Spleen (tissue), 11 donors: ENCODE data around the gene GABBR1. TPM values are rescaled to one million over a fixed set of nuclear protein-coding genes. Genes with fewer than 3 reads are reported as not detected.

Experiments
- DNase-seq: peaks from one replicate; pipeline ENCODE4 v3.0.0-alpha.2; 2020
- H3K27ac ChIP-seq, 8 donors: fragments of 200-600 bp; sonication (generic) in 7 of 8; 1 replicate in 4 of 8; 2 replicates in 4 of 8; pipeline versions ENCODE4 v1.5.0 to v1.8.0; 2016 to 2021; ENCODE audit warnings: inconsistent platforms in 4 of 8, mild to moderate bottlenecking in 4 of 8, moderate library complexity in 1 of 8
- H3K27me3 ChIP-seq, 7 donors: fragments of 200-600 bp; sonication (generic) in 6 of 7; replicated peaks in 1 of 7; 1 replicate in 4 of 7; 2 replicates in 3 of 7; pipeline versions ENCODE4 v1.5.0 to v1.8.0; 2016 to 2021; ENCODE audit warnings: inconsistent platforms in 3 of 7, mild to moderate bottlenecking in 1 of 7
- H3K36me3 ChIP-seq, 6 donors: fragments of 200-600 bp; sonication (generic) in 5 of 6; 1 replicate in 4 of 6; 2 replicates in 2 of 6; pipeline versions ENCODE4 v1.5.0 to v1.8.0; 2016 to 2021; ENCODE audit warnings: inconsistent platforms in 2 of 6
- H3K4me1 ChIP-seq, 6 donors: fragments of 200-600 bp; sonication (generic) in 5 of 6; 1 replicate in 3 of 6; 2 replicates in 3 of 6; pipeline versions ENCODE4 v1.5.0 to v1.8.0; 2016 to 2021; ENCODE audit warnings: inconsistent platforms in 3 of 6
- H3K4me3 ChIP-seq, 8 donors: fragments of 200-600 bp; sonication (generic) in 7 of 8; 1 replicate in 4 of 8; 2 replicates in 4 of 8; pipeline versions ENCODE4 v1.5.0 to v1.8.0; 2016 to 2021; ENCODE audit warnings: inconsistent platforms in 4 of 8, mild to moderate bottlenecking in 4 of 8, moderate library complexity in 2 of 8
- H3K9me3 ChIP-seq, 8 donors: fragments of 200-600 bp; sonication (generic) in 7 of 8; 1 replicate in 4 of 8; 2 replicates in 4 of 8; pipeline versions ENCODE4 v1.5.0 to v1.8.0; 2016 to 2021; ENCODE audit warnings: inconsistent platforms in 4 of 8
- POLR2A ChIP-seq, 3 donors: fragments of 450-650 bp; IDR thresholded peaks; one replicate each; pipeline ENCODE4 v1.5.1; 2017; ENCODE audit warnings: antibody characterized with exemption in 3 of 3, mild to moderate bottlenecking in 1 of 3
- POLR2AphosphoS5 ChIP-seq, 3 donors: sonication (generic); formaldehyde crosslinking; IDR thresholded peaks; one replicate each; pipeline ENCODE4 v1.5.1; 2017; ENCODE audit warnings: antibody characterized with exemption in 3 of 3
- WGBS, 5 donors: extraction: QIAGEN DNeasy Blood & Tissue Kit in 3 of 5; methylation state at CpG; one replicate each; pipeline versions ENCODE4 v1.1.5 to v1.1.7; 2013 to 2018; 5-methylcytosine and 5-hydroxymethylcytosine counted together
- intact Hi-C: fragments of 100-400 bp; cut with DNase I; formaldehyde crosslinking; loops from one replicate; pipeline ENCODE4 v1.15.0; 2023; ENCODE audit warnings: low total_unique reads
- polyA plus RNA-seq, 3 donors: library from polyadenylated mRNA; stranded (reverse); fragments of 200-250 nt; gene quantifications; one replicate each; pipeline ENCODE4 v1.2.1, GENCODE V29; 2013
- total RNA-seq, 7 donors: library from RNA; depleted of rRNA in 3 of 7; stranded (reverse); fragments of >200 nt in 3 of 7; fragmentation: NEBNext Ultra II Directional in 4 of 7; extraction: Animal tissue kit (Norgen Biotek cat#: 25700) in 4 of 7; gene quantifications; one replicate each; pipeline versions ENCODE4 v1.1.0 to v1.2.1, GENCODE V29; 2016 to 2021
- TF ChIP-seq, protein P1 (sequence below), 11 experiments: fragments of 200-600 bp in 7 of 11; fragments of 450-650 bp in 4 of 11; sonication (generic) in 4 of 11; IDR thresholded peaks in 8 of 11; conservative IDR thresholded peaks in 3 of 11; 1 replicate in 7 of 11; 2 replicates in 4 of 11; pipeline versions ENCODE4 v1.4.0 to v1.8.0; 2016 to 2021; ENCODE audit warnings: antibody characterized with exemption in 11 of 11, inconsistent platforms in 4 of 11, mild to moderate bottlenecking in 1 of 11
- donor health status: healthy with polysubstance abuse.
- donor health status: DM: no; HTN: no; CAD: no; lungs with moderate emphysema.
- donor health status: DM: no; HTN: no; CAD: no.
- donor health status: Bipolar disorder and iron deficiency.
- donor health status: healthy.
- donor health status: DM: no; HTN: no; CAD: no.
- donor health status: DM: yes; HTN: yes; CAD: no.

GABBR1 gene
- total and polyA plus RNA-seq, 10 donors = 13.8 to 122 (median 62.4) TPM

GRCh38 chr6:29558439-29559079 lies 74.4 kb downstream of the GABBR1 start:
- Histone ChIP-seq H3K4me1 (peaks cover 5 to 11% (median 7%) of the 10 kb centered on the region in 6 donors), H3K27me3 (peaks cover 0 to 33% (median 19%) of the 10 kb centered on the region in 7 donors), H3K4me3 (no peak overlapping the region), H3K27ac (no peak overlapping the region), H3K36me3 (no peaks in the 10 kb centered on the region), H3K9me3 (no peaks in the 10 kb centered on the region)
- TF ChIP-seq, protein P1, sequence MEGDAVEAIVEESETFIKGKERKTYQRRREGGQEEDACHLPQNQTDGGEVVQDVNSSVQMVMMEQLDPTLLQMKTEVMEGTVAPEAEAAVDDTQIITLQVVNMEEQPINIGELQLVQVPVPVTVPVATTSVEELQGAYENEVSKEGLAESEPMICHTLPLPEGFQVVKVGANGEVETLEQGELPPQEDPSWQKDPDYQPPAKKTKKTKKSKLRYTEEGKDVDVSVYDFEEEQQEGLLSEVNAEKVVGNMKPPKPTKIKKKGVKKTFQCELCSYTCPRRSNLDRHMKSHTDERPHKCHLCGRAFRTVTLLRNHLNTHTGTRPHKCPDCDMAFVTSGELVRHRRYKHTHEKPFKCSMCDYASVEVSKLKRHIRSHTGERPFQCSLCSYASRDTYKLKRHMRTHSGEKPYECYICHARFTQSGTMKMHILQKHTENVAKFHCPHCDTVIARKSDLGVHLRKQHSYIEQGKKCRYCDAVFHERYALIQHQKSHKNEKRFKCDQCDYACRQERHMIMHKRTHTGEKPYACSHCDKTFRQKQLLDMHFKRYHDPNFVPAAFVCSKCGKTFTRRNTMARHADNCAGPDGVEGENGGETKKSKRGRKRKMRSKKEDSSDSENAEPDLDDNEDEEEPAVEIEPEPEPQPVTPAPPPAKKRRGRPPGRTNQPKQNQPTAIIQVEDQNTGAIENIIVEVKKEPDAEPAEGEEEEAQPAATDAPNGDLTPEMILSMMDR (IDR thresholded peaks at IDR 0.05 in 8 of 11, conservative IDR thresholded peaks at IDR 0.05 in 3 of 11) = no peak
- TF ChIP-seq POLR2AphosphoS5 (IDR thresholded peaks at IDR 0.05) = no peak
- TF ChIP-seq POLR2A (IDR thresholded peaks at IDR 0.05) = no peak
- intact Hi-C loops = no loop called here
- no peak for DNase-seq
- WGBS, 5 donors = 86 to 94% (median 92%) methylated on average over 22 of the region's 22 CpGs

GRCh38 chr6:29557320-29557719 lies 75.7 kb downstream of the GABBR1 start:
- TF ChIP-seq POLR2A (IDR thresholded peaks at IDR 0.05) = no peak
- TF ChIP-seq, protein P1 (IDR thresholded peaks at IDR 0.05 in 8 of 11, conservative IDR thresholded peaks at IDR 0.05 in 3 of 11) = no peak
- no peak for TF ChIP-seq POLR2AphosphoS5 (IDR thresholded peaks at IDR 0.05)
- intact Hi-C loops = no loop called here
- H3K4me3 ChIP-seq = no peak overlapping the region
- DNase-seq = no peak
- H3K4me1 ChIP-seq = peaks cover 13 to 23% (median 16%) of the 10 kb centered on the region in 6 donors
- no peaks in the 10 kb centered on the region for H3K36me3 ChIP-seq
- H3K27ac ChIP-seq = no peak overlapping the region
- H3K27me3 ChIP-seq = peaks cover 0 to 45% (median 25%) of the 10 kb centered on the region in 7 donors
- no peaks in the 10 kb centered on the region for H3K9me3 ChIP-seq

DNA sequence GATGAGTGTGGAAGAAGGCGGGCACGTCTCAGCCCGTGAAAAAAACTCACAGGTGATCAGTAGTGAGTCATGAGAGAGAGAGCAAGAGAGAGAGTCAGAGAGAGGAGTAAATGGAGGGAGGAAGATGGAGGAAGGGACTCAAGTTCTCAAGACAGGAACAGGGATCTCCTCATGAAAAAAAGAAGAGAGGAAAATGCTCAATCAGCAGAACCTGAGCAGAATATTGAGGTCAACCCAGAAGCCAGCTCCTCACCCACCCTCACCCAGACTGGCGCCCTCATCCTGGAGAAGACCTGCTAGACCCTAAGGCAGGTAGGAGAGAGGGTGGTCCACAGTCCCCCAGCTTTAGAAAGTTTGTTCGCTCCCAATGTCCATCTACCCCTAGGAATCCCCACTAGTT lies 78.2 kb downstream of the GABBR1 start:
- intact Hi-C loops = no loop called here
- TF ChIP-seq POLR2AphosphoS5 (IDR thresholded peaks at IDR 0.05) (no peak), POLR2A (IDR thresholded peaks at IDR 0.05) (no peak)
- TF ChIP-seq, protein P1 (IDR thresholded peaks at IDR 0.05 in 8 of 11, conservative IDR thresholded peaks at IDR 0.05 in 3 of 11) = no peak
- peaks cover 0 to 45% (median 25%) of the 10 kb centered on the region in 7 donors for H3K27me3 ChIP-seq

DNA sequence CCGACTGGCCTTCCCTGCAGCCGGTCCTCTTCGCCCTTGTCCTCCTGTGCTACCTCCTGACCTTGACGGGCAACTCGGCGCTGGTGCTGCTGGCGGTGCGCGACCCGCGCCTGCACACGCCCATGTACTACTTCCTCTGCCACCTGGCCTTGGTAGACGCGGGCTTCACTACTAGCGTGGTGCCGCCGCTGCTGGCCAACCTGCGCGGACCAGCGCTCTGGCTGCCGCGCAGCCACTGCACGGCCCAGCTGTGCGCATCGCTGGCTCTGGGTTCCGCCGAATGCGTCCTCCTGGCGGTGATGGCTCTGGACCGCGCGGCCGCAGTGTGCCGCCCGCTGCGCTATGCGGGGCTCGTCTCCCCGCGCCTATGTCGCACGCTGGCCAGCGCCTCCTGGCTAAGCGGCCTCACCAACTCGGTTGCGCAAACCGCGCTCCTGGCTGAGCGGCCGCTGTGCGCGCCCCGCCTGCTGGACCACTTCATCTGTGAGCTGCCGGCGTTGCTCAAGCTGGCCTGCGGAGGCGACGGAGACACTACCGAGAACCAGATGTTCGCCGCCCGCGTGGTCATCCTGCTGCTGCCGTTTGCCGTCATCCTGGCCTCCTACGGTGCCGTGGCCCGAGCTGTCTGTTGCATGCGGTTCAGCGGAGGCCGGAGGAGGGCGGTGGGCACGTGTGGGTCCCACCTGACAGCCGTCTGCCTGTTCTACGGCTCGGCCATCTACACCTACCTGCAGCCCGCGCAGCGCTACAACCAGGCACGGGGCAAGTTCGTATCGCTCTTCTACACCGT lies 79.5 kb downstream of the GABBR1 start:
- Histone ChIP-seq H3K4me1 (peaks cover 13 to 24% (median 16%) of the 10 kb centered on the region in 6 donors), H3K27me3 (peaks cover 0 to 45% (median 25%) of the 10 kb centered on the region in 7 donors), H3K4me3 (peak overlapping the region; percentile 28 to 73 (median 46)), H3K36me3 (no peaks in the 10 kb centered on the region), H3K27ac (peak overlapping the region in 6 of 8 donors; percentile 9 to 64 (median 28)), H3K9me3 (no peaks in the 10 kb centered on the region)
- WGBS, 5 donors = 3 to 10% (median 5%) methylated on average over 23 to 83 of the region's 83 CpGs
- peak; percentile 82 for DNase-seq
- TF ChIP-seq POLR2AphosphoS5 (IDR thresholded peaks at IDR 0.05) = peak in 2 of 3 donors; percentile 58 to 60
- TF ChIP-seq, protein P1 (IDR thresholded peaks at IDR 0.05 in 8 of 11, conservative IDR thresholded peaks at IDR 0.05 in 3 of 11) = peak in 2 of 11 experiments; percentile 13
- no peak for TF ChIP-seq POLR2A (IDR thresholded peaks at IDR 0.05)
- intact Hi-C loops = no loop called here

More for the DNA sequence above, 78.2 kb downstream of the GABBR1 start:
- H3K4me1 ChIP-seq = peaks cover 13 to 24% (median 16%) of the 10 kb centered on the region in 6 donors
- H3K36me3 ChIP-seq = no peaks in the 10 kb centered on the region
- no peaks in the 10 kb centered on the region for H3K9me3 ChIP-seq
- DNase-seq = no peak
- no peak overlapping the region for H3K4me3 ChIP-seq
- H3K27ac ChIP-seq = no peak overlapping the region
- 75 to 86% (median 78%) methylated on average over 5 of the region's 5 CpGs for WGBS, 5 donors
